ENCODE results near the gene ZBTB8OS. TPM values are rescaled to one million over a fixed set of nuclear protein-coding genes. Genes with fewer than 3 reads are reported as not detected.
"Not testable (repeated sequence)": the region's sequence is repeated elsewhere in the genome, so short reads cannot be mapped to it uniquely, and the experiment has no call there.

The ZBTB8OS gene
- polyA plus RNA-seq (2011; rRNA removed) (63.5 and 89.1 TPM in 2 replicates), polyA minus RNA-seq (2011; rRNA and poly(A)+ RNA removed) (12.3 and 22.9 TPM in 2 replicates)

DNA sequence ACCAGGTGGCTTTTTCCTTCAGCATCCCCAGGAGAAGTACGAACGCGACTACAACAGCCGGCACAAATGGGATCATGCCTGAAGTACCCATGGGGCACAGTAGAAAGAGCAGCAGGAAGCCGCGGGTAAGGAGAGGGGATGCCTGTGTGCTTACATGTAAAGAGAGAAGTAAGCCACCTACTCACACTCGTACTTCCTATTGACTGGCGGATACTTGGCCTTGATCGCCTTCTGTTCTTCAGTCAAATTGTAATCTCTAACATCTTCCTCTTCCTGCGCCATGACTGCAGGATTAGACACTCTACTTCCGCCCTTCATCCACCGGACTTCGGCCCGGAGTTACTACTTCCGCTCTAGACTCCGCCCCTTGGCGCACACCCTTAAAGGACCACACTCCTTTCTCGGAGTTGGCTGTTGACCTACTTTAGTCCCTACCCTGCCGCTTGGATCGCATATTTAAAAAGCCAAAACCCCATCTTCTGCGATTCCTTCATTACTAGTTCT is at the start of gene ZBTB8OS:
ZBTB8OS (minus strand) TSS at position 303 of the 504 bp plus-strand sequence; CDS start at position 282, 21 bp downstream.
- POLR2A ChIA-PET: interaction anchor here (0.6 to 1.4 kb wide), 12 partner anchors 8 to 398 kb away, joined by 3 to 9 read pairs (median 3); partner anchors contain the start of genes BSDC1 and SYNC
- TF ChIP-seq CTCF (IDR thresholded peaks at IDR 0.05; ENCODE audit: low read depth, low read length): no peak
- CTCF ChIA-PET: interaction anchor here (0.7 to 1.9 kb wide), 3 partner anchors 131 to 1245 kb away, joined by 3 to 5 read pairs (median 3); no protein-coding TSS in a partner anchor

DNA sequence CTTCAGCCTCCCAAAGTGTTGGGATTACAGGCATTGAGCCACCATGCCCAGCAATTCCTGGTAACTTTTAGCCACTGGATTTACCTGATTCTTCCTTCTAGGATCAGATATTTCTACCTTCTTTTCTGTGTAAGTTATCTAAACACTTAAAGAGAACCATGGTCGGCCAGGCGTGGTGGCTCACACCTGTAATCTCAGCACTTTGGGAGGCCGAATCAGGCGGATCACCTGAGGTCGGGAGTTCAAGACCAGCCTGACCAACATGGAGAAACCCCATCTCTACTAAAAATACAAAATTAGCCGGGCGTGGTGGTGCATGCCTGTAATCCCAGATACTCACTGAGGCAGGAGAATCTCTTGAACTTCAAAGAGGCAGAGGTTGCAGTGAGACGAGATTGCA is 46.6 kb upstream of the ZBTB8OS start:
- H3K27ac ChIP-seq (ENCODE audit: low read depth, low read length); H3K4me3 ChIP-seq (ENCODE audit: low read depth, low read length); POLR2A ChIA-PET; H3K9me3 ChIP-seq (ENCODE audit: control insufficient read depth, insufficient read depth, low read length); DNase-seq (ENCODE audit: low read depth, low spot score); H3K27me3 ChIP-seq (ENCODE audit: control insufficient read depth, insufficient read depth, low read length): not testable (repeated sequence)
- CTCF ChIA-PET: interaction anchor here (1.2 kb wide), 1 partner anchor 76 kb away, joined by 4 read pairs; no protein-coding TSS in a partner anchor

More for the DNA sequence above, at the start of gene ZBTB8OS:
- Histone ChIP-seq H3K4me3 (ENCODE audit: low read depth, low read length) (peak within 1 kb of the TSS; percentile 92), H3K27me3 (ENCODE audit: control insufficient read depth, insufficient read depth, low read length) (no peaks in the 10 kb centered on the region), H3K27ac (ENCODE audit: low read depth, low read length) (peak within 1 kb of the TSS; percentile 100), H3K9me3 (ENCODE audit: control insufficient read depth, insufficient read depth, low read length) (no peaks in the 10 kb centered on the region)
- peak; percentile 74 for DNase-seq (ENCODE audit: low read depth, low spot score)

DNA sequence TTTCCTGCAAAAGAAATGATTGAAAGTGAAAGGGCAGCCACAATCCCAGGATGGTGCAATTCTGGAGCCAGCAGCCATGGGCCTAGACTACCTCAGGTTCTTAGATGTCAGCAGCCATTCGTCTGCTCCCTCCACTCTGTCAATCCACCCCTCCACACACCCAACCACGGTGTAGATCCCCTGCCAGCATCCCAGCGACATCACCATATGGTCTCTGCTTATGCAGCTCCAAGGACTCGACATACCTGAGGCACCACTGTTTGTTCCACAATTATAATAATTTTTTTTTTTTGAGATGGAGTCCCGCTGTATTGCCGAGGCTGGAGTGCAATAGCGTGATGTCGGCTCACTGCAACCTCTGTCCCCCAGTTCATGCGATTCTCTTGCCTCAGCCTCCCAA is 45.7 kb upstream of the ZBTB8OS start:
- Histone ChIP-seq H3K9me3 (ENCODE audit: control insufficient read depth, insufficient read depth, low read length) (peaks cover 5% of the 10 kb centered on the region; the same call in 1 of the 2 replicates), H3K27me3 (ENCODE audit: control insufficient read depth, insufficient read depth, low read length) (no peaks in the 10 kb centered on the region), H3K4me3 (ENCODE audit: low read depth, low read length) (no peak overlapping the region), H3K27ac (ENCODE audit: low read depth, low read length) (peak overlapping the region; percentile 21)
- TF ChIP-seq CTCF (IDR thresholded peaks at IDR 0.05; ENCODE audit: low read depth, low read length): no peak
- POLR2A ChIA-PET: interaction anchor here (1.9 kb wide), 1 partner anchor 8 kb away, joined by 13 read pairs; no protein-coding TSS in a partner anchor
- CTCF ChIA-PET: no interaction called here
- no peak for DNase-seq (ENCODE audit: low read depth, low spot score)

DNA sequence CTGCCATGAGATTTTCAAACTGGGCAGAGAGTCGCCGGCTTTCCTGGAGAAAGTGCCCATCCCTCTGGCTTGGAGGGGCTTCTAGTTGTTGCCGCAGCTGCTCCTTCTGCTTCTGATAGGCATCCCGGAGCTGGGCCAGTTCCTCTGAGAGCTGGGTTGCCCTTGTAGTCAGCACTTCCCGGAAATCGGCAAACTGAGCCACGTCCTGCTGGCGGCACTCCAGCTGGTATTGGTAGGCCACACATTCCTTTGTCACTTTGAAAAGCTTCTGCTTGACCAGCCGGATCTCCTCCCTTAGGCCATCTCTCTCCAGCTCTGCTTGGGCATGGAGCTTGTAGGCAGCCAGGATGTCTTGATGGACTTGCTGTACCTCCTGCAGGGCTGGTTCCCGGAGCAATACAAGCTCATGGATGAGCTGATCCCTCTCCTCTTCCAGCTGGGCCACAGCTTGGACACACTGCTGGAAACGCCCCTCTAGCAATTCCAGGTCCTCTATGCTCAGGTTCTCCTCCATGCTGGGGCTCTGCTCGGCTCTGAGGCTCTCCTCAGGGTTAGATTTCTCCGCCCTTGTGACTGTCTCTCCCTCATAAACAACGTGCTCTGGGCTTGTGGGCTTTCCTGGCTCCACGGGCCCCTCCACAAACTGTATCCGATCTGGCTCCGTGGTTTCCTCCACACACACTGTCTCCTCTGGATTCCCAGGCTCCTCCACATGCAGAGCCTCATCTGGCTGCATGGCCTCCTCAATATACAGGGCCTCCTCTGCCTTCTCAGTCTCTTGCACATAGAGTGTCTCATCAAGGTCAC is 45.0 kb upstream of the ZBTB8OS start:
- POLR2A ChIA-PET: interaction anchor here (1.9 kb wide), 1 partner anchor 9 kb away, joined by 13 read pairs; no protein-coding TSS in a partner anchor
- CTCF ChIA-PET: interaction anchor here (0.8 kb wide), 1 partner anchor 17 kb away, joined by 3 read pairs; no protein-coding TSS in a partner anchor
- peaks cover 5% of the 10 kb centered on the region; the same call in 1 of the 2 replicates for H3K9me3 ChIP-seq (ENCODE audit: control insufficient read depth, insufficient read depth, low read length)
- no peak for TF ChIP-seq CTCF (IDR thresholded peaks at IDR 0.05; ENCODE audit: low read depth, low read length)
- H3K27me3 ChIP-seq (ENCODE audit: control insufficient read depth, insufficient read depth, low read length): no peaks in the 10 kb centered on the region
- H3K27ac ChIP-seq (ENCODE audit: low read depth, low read length): no peak overlapping the region
- DNase-seq (ENCODE audit: low read depth, low spot score): no peak
- no peak overlapping the region for H3K4me3 ChIP-seq (ENCODE audit: low read depth, low read length)

GRCh38 chr1:32693455-32694174 is 43.3 kb upstream of the ZBTB8OS start:
- POLR2A ChIA-PET: interaction anchor here (0.7 to 1.0 kb wide), 2 partner anchors 9 to 10 kb away, joined by 3 to 7 read pairs; partner anchors contain the start of gene SYNC

More at GRCh38 chr1:32693455-32694174, 43.3 kb upstream of the ZBTB8OS start:
- DNase-seq (ENCODE audit: low read depth, low spot score): no peak
- H3K4me3 ChIP-seq (ENCODE audit: low read depth, low read length): no peak overlapping the region
- no peak for TF ChIP-seq CTCF (IDR thresholded peaks at IDR 0.05; ENCODE audit: low read depth, low read length)
- H3K9me3 ChIP-seq (ENCODE audit: control insufficient read depth, insufficient read depth, low read length): peaks cover 5% of the 10 kb centered on the region; the same call in 1 of the 2 replicates
- H3K27me3 ChIP-seq (ENCODE audit: control insufficient read depth, insufficient read depth, low read length): no peaks in the 10 kb centered on the region
- no peak overlapping the region for H3K27ac ChIP-seq (ENCODE audit: low read depth, low read length)
- CTCF ChIA-PET: interaction anchor here (0.5 kb wide), 1 partner anchor 45 kb away, joined by 5 read pairs; no protein-coding TSS in a partner anchor

All from AG04450 (cell line).